HepG2 (cell line): Measurements from ENCODE around the gene PYGO2. TPM values are rescaled to one million over a fixed set of nuclear protein-coding genes. Genes with fewer than 3 reads are reported as not detected.

ENCODE experiments used
- GATAD1 ChIP-seq: IDR thresholded peaks from 2 replicates; pipeline ENCODE4 v1.6.1; 2016; ENCODE audit warnings: missing genetic modification reagents, missing compliant biosample characterization
- HCFC1 ChIP-seq: fragments of 150-350 bp; IDR thresholded peaks from 2 replicates; pipeline ENCODE4 v1.6.1; 2014; ENCODE audit warnings: low read depth, low read length
- IRF2 ChIP-seq: IDR thresholded peaks from 2 replicates; pipeline ENCODE4 v1.6.1; 2018; ENCODE audit warnings: missing genetic modification reagents, missing compliant biosample characterization
- KMT2B ChIP-seq: IDR thresholded peaks from 2 replicates; pipeline ENCODE4 v1.6.1; 2016; ENCODE audit warnings: missing genetic modification reagents, missing compliant biosample characterization
- NAIF1 ChIP-seq: sonication (generic); formaldehyde crosslinking; IDR thresholded peaks from 2 replicates; pipeline ENCODE4 v1.5.0; 2020; ENCODE audit warnings: mild to moderate bottlenecking, missing genetic modification reagents, borderline replicate concordance
- POGK ChIP-seq: sonication (generic); formaldehyde crosslinking; conservative IDR thresholded peaks from 2 replicates; pipeline ENCODE4 v1.8.0; 2022; ENCODE audit warnings: mild to moderate bottlenecking, moderate library complexity, missing genetic modification reagents
- polyA plus RNA-seq, 8 experiments: library from polyadenylated mRNA; depleted of rRNA in 3 of 8; stranded (reverse) in 7 of 8; unstranded in 1 of 8; fragments of >200 nt; fragmentation: Illumina TruSeq in 4 of 8; extraction: Trizol in 4 of 8; gene quantifications; 2 replicates each; pipeline versions ENCODE4 v1.2.1 to v1.2.3, GENCODE V29; 2011 to 2016; ENCODE audit warnings: low read depth in 4 of 8, missing spikeins in 1 of 8, mixed read lengths in 1 of 8; ENCODE audit not compliant: insufficient read depth in 1 of 8
- total RNA-seq, 5 experiments: library from RNA; depleted of rRNA; stranded (reverse); fragments of >200 nt; fragmentation: Illumina TruSeq; extraction: Trizol; gene quantifications; 2 replicates each; pipeline ENCODE4 v1.2.3, GENCODE V29; 2016; ENCODE audit warnings: low read depth in 1 of 5
- TF ChIP-seq, protein P1 (sequence below), 2 experiments: sonication (generic) in 1 of 2; formaldehyde crosslinking in 1 of 2; IDR thresholded peaks; 2 replicates each; pipeline versions ENCODE4 v1.6.1 to v1.9.0; 2014 to 2022; ENCODE audit warnings: antibody characterized with exemption in 1 of 2, borderline replicate concordance in 1 of 2, inconsistent platforms in 1 of 2, low read depth in 1 of 2, missing genetic modification reagents in 1 of 2
- TF ChIP-seq, protein P2 (sequence below): sonication (generic); formaldehyde crosslinking; IDR thresholded peaks from 2 replicates; pipeline ENCODE4 v1.4.0; 2020; ENCODE audit warnings: missing genetic modification reagents, mild to moderate bottlenecking, borderline replicate concordance
- TF ChIP-seq, protein P3 (sequence below): sonication (generic); formaldehyde crosslinking; IDR thresholded peaks from 2 replicates; pipeline ENCODE4 v1.4.0; 2020; ENCODE audit warnings: missing genetic modification reagents, mild to moderate bottlenecking, borderline replicate concordance
- TF ChIP-seq, protein P4 (sequence below): sonication (generic); formaldehyde crosslinking; IDR thresholded peaks from 2 replicates; pipeline ENCODE4 v1.5.1; 2020; ENCODE audit warnings: missing genetic modification reagents, mild to moderate bottlenecking, borderline replicate concordance

PYGO2 gene
- total and polyA plus RNA-seq, 2 of the 13 experiments (the other 11 are each of a cell fraction or from before 2014, with no cell fraction given) = 20.3 to 21.8 TPM

GRCh38 chr1:154961207-154962155 is at the start of gene PYGO2 (continued):
- TF ChIP-seq, protein P1, sequence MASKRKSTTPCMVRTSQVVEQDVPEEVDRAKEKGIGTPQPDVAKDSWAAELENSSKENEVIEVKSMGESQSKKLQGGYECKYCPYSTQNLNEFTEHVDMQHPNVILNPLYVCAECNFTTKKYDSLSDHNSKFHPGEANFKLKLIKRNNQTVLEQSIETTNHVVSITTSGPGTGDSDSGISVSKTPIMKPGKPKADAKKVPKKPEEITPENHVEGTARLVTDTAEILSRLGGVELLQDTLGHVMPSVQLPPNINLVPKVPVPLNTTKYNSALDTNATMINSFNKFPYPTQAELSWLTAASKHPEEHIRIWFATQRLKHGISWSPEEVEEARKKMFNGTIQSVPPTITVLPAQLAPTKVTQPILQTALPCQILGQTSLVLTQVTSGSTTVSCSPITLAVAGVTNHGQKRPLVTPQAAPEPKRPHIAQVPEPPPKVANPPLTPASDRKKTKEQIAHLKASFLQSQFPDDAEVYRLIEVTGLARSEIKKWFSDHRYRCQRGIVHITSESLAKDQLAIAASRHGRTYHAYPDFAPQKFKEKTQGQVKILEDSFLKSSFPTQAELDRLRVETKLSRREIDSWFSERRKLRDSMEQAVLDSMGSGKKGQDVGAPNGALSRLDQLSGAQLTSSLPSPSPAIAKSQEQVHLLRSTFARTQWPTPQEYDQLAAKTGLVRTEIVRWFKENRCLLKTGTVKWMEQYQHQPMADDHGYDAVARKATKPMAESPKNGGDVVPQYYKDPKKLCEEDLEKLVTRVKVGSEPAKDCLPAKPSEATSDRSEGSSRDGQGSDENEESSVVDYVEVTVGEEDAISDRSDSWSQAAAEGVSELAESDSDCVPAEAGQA (IDR thresholded peaks at IDR 0.05; ENCODE audit: low read depth) = no peak
- TF ChIP-seq, protein P1 (CRISPR knock-in tag; IDR thresholded peaks at IDR 0.05; ENCODE audit: borderline replicate concordance) = no peak
- TF ChIP-seq NAIF1 (CRISPR knock-in tag) = peak; percentile 83
- TF ChIP-seq IRF2 (CRISPR knock-in tag) = peak; percentile 67
- peak; percentile 79 for TF ChIP-seq POGK (CRISPR knock-in tag)
- TF ChIP-seq, protein P2, sequence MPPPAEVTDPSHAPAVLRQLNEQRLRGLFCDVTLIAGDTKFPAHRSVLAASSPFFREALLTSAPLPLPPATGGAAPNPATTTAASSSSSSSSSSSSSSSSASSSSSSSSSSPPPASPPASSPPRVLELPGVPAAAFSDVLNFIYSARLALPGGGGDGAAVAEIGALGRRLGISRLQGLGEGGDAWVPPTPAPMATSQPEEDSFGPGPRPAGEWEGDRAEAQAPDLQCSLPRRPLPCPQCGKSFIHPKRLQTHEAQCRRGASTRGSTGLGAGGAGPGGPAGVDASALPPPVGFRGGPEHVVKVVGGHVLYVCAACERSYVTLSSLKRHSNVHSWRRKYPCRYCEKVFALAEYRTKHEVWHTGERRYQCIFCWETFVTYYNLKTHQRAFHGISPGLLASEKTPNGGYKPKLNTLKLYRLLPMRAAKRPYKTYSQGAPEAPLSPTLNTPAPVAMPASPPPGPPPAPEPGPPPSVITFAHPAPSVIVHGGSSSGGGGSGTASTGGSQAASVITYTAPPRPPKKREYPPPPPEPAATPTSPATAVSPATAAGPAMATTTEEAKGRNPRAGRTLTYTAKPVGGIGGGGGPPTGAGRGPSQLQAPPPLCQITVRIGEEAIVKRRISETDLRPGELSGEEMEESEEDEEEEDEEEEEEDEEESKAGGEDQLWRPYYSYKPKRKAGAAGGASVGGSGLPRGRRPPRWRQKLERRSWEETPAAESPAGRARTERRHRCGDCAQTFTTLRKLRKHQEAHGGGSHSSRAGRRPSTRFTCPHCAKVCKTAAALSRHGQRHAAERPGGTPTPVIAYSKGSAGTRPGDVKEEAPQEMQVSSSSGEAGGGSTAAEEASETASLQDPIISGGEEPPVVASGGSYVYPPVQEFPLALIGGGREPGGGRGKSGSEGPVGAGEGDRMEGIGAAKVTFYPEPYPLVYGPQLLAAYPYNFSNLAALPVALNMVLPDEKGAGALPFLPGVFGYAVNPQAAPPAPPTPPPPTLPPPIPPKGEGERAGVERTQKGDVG = no peak
- TF ChIP-seq KMT2B (CRISPR knock-in tag) = peak; percentile 79; the same call in 1 of the 2 replicates
- TF ChIP-seq, protein P3, sequence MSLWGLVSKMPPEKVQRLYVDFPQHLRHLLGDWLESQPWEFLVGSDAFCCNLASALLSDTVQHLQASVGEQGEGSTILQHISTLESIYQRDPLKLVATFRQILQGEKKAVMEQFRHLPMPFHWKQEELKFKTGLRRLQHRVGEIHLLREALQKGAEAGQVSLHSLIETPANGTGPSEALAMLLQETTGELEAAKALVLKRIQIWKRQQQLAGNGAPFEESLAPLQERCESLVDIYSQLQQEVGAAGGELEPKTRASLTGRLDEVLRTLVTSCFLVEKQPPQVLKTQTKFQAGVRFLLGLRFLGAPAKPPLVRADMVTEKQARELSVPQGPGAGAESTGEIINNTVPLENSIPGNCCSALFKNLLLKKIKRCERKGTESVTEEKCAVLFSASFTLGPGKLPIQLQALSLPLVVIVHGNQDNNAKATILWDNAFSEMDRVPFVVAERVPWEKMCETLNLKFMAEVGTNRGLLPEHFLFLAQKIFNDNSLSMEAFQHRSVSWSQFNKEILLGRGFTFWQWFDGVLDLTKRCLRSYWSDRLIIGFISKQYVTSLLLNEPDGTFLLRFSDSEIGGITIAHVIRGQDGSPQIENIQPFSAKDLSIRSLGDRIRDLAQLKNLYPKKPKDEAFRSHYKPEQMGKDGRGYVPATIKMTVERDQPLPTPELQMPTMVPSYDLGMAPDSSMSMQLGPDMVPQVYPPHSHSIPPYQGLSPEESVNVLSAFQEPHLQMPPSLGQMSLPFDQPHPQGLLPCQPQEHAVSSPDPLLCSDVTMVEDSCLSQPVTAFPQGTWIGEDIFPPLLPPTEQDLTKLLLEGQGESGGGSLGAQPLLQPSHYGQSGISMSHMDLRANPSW = peak; percentile 32; the same call in 1 of the 2 replicates
- TF ChIP-seq HCFC1 = no peak; the same call in 1 of the 2 replicates
- peak; percentile 83 for TF ChIP-seq GATAD1 (CRISPR knock-in tag)
- TF ChIP-seq, protein P4, sequence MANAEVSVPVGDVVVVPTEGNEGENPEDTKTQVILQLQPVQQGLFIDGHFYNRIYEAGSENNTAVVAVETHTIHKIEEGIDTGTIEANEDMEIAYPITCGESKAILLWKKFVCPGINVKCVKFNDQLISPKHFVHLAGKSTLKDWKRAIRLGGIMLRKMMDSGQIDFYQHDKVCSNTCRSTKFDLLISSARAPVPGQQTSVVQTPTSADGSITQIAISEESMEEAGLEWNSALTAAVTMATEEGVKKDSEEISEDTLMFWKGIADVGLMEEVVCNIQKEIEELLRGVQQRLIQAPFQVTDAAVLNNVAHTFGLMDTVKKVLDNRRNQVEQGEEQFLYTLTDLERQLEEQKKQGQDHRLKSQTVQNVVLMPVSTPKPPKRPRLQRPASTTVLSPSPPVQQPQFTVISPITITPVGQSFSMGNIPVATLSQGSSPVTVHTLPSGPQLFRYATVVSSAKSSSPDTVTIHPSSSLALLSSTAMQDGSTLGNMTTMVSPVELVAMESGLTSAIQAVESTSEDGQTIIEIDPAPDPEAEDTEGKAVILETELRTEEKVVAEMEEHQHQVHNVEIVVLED (CRISPR knock-in tag) = peak; percentile 55; the same call in 1 of the 2 replicates
